Medulla oblongata (tissue), 1 donor: ENCODE measurements around the gene NAP1L1.

Source experiments
- DNase-seq: peaks from one replicate; pipeline ENCODE4 v3.0.0-alpha.2; 2015; ENCODE audit errors: extremely low spot score

The NAP1L1 gene

GRCh38 chr12:76020731-76021672, 63.5 kb downstream of the NAP1L1 start:
- no peak for DNase-seq

GRCh38 chr12:76020281-76020680, 64.2 kb downstream of the NAP1L1 start:
- no peak for DNase-seq

- DNase-seq = no peak
These were observed 65.8 kb downstream of the NAP1L1 start for GRCh38 chr12:76018672-76019071.

- no peak for DNase-seq
These were observed 66.4 kb downstream of the NAP1L1 start for GRCh38 chr12:76018111-76018510.

- DNase-seq = no peak
These were observed 70.5 kb downstream of the NAP1L1 start for GRCh38 chr12:76014007-76014406.

GRCh38 chr12:76013603-76014002, 70.9 kb downstream of the NAP1L1 start:
- no peak for DNase-seq

GRCh38 chr12:76012644-76013043, 71.8 kb downstream of the NAP1L1 start:
- DNase-seq = no peak

- no peak for DNase-seq
These were observed 73.6 kb downstream of the NAP1L1 start for GRCh38 chr12:76010732-76011458.

GRCh38 chr12:76008428-76008827, 76.1 kb downstream of the NAP1L1 start:
- no peak for DNase-seq

GRCh38 chr12:76007640-76008039, 76.8 kb downstream of the NAP1L1 start:
- DNase-seq = no peak

GRCh38 chr12:76006028-76006925, 78.2 kb downstream of the NAP1L1 start:
- no peak for DNase-seq

GRCh38 chr12:76003355-76003638, 81.2 kb downstream of the NAP1L1 start:
- no peak for DNase-seq

GRCh38 chr12:76002598-76003354, 81.7 kb downstream of the NAP1L1 start:
- DNase-seq = no peak

- DNase-seq = no peak
These were observed 86.0 kb downstream of the NAP1L1 start for GRCh38 chr12:75998292-75999063.

GRCh38 chr12:75997658-75998057, 86.8 kb downstream of the NAP1L1 start:
- no peak for DNase-seq

- no peak for DNase-seq
These were observed 87.5 kb downstream of the NAP1L1 start for GRCh38 chr12:75996861-75997447.

- DNase-seq = no peak
These were observed 88.8 kb downstream of the NAP1L1 start for GRCh38 chr12:75995691-75996090.

- no peak for DNase-seq
These were observed 90.3 kb downstream of the NAP1L1 start for GRCh38 chr12:75994069-75994740.

- no peak for DNase-seq
These were observed 92.7 kb downstream of the NAP1L1 start for GRCh38 chr12:75991753-75992152.
